Activated CD8-positive, alpha-beta T cell treated with anti-CD3 and anti-CD28 coated beads for 36 hours (primary cell): ENCODE measurements around the gene MEIOB. TPM values are rescaled to one million over a fixed set of nuclear protein-coding genes. Genes with fewer than 3 reads are reported as not detected.

Experiments
- ATAC-seq: fragments of 200-7000 bp; cut with Tn5 transposase; one replicate; pipeline ENCODE4 v1.10.0; 2021; ENCODE audit warnings: mild to moderate bottlenecking, moderate library complexity
- CTCF ChIA-PET: fragments of 350-600 bp; sonication (Branson Sonifier 250); formaldehyde crosslinking; loops from one replicate; lab custom pipeline; 2021; ENCODE audit warnings: antibody characterized with exemption; lab: Charles Lee
- POLR2A ChIA-PET: fragments of 350-600 bp; sonication (Branson Sonifier 250); formaldehyde crosslinking; loops from one replicate; lab custom pipeline; 2021; ENCODE audit warnings: antibody characterized with exemption; lab: Charles Lee
- DNase-seq: peaks from one replicate; pipeline ENCODE4 v3.0.0-alpha.2; 2020
- H3K27ac Mint-ChIP-seq: one replicate; pipeline ENCODE4 v1.8.0; 2021; ENCODE audit warnings: mild to moderate bottlenecking, mixed read lengths
- H3K27me3 Mint-ChIP-seq: one replicate; pipeline ENCODE4 v1.8.0; 2021; ENCODE audit warnings: mixed read lengths
- H3K36me3 Mint-ChIP-seq: one replicate; pipeline ENCODE4 v1.8.0; 2021; ENCODE audit warnings: low read depth, mixed read lengths
- H3K4me1 Mint-ChIP-seq: one replicate; pipeline ENCODE4 v1.8.0; 2021; ENCODE audit warnings: low read depth, mixed read lengths
- H3K4me3 Mint-ChIP-seq: one replicate; pipeline ENCODE4 v1.8.0; 2021; ENCODE audit warnings: mild to moderate bottlenecking, moderate library complexity, mixed read lengths
- H3K9me3 Mint-ChIP-seq: one replicate; pipeline ENCODE4 v1.8.0; 2021; ENCODE audit warnings: mixed read lengths
- CTCF ChIP-seq: fragments of 200-600 bp; IDR thresholded peaks from one replicate; pipeline ENCODE4 v1.8.0; 2022; ENCODE audit warnings: antibody characterized with exemption, mild to moderate bottlenecking
- intact Hi-C: fragments of 100-400 bp; cut with micrococcal nuclease; formaldehyde crosslinking; loops from one replicate; pipeline ENCODE4 v1.10.0; 2022
- total RNA-seq, 2 experiments: library from RNA; stranded (reverse); gene quantifications; one replicate each; pipeline ENCODE4 v1.2.3, GENCODE V29; 2021

MEIOB gene
- total RNA-seq, 2 experiments from 2014 or later = 0.34 to 0.40 TPM

DNA sequence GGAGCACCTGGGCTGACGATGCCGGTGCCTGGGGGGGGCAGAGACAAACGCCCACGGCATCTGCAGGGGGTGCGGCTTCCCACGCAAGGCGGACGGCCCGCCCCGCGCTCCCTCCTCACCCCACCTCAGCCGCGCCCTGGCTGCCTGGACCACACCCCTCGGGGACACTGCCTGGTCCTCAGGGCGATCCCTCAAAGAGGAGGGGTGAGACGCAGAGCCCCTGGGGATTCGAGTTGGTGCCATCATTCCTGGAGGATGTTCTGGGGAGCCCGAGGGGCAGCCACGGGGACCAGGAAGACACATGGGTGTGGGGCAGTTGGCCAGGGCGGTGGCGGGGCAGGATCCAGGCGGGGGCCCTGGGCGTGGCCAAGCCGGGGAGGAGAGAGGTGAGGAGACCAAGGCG is 82.3 kb downstream of the MEIOB start:
- ChIA-PET CTCF (no interaction called here), POLR2A (interaction anchor here (1.0 to 1.5 kb wide), 2 partner anchors 16 to 17 kb away, joined by 3 to 4 read pairs; no protein-coding TSS in a partner anchor)
- no peak for ATAC-seq
- peaks cover 7% of the 10 kb centered on the region for H3K4me1 Mint-ChIP-seq
- no peaks in the 10 kb centered on the region for H3K9me3 Mint-ChIP-seq
- H3K36me3 Mint-ChIP-seq = peaks cover 7% of the 10 kb centered on the region
- H3K4me3 Mint-ChIP-seq = no peak overlapping the region
- no peak overlapping the region for H3K27ac Mint-ChIP-seq
- H3K27me3 Mint-ChIP-seq = no peaks in the 10 kb centered on the region
- intact Hi-C loops = no loop called here
- TF ChIP-seq CTCF = no peak
- no peak for DNase-seq

DNA sequence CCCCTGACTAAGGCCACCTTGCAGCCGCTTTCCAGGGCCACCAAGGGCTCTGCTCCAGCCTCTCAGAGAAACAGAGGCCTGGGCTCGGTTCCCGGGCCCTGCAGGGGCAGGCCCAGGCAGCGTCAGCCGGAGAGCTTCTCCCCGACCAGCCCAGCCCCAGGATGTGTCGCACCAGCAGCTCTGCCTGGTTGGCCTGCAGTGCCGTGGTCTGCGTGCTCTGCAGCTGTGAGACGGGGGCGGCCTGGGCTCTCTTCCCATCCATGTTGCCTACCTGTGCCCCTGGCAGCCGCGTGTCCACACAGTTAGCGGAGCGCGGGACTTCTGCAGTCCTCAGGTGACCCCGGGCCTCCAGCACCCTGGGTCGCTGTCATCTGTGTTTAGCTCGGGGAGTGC is 83.3 kb downstream of the MEIOB start:
- no peaks in the 10 kb centered on the region for H3K27me3 Mint-ChIP-seq
- no peaks in the 10 kb centered on the region for H3K9me3 Mint-ChIP-seq
- no peak for ATAC-seq
- intact Hi-C loops = no loop called here
- H3K36me3 Mint-ChIP-seq = peaks cover 7% of the 10 kb centered on the region
- no peak overlapping the region for H3K27ac Mint-ChIP-seq
- H3K4me3 Mint-ChIP-seq = no peak overlapping the region
- POLR2A ChIA-PET = interaction anchor here (1.0 kb wide), 1 partner anchor 38 kb away, joined by 3 read pairs; the partner anchor contains the start of genes FAHD1 and HAGH
- no peak for TF ChIP-seq CTCF
- peaks cover 12% of the 10 kb centered on the region for H3K4me1 Mint-ChIP-seq
- CTCF ChIA-PET = no interaction called here
- no peak for DNase-seq

DNA sequence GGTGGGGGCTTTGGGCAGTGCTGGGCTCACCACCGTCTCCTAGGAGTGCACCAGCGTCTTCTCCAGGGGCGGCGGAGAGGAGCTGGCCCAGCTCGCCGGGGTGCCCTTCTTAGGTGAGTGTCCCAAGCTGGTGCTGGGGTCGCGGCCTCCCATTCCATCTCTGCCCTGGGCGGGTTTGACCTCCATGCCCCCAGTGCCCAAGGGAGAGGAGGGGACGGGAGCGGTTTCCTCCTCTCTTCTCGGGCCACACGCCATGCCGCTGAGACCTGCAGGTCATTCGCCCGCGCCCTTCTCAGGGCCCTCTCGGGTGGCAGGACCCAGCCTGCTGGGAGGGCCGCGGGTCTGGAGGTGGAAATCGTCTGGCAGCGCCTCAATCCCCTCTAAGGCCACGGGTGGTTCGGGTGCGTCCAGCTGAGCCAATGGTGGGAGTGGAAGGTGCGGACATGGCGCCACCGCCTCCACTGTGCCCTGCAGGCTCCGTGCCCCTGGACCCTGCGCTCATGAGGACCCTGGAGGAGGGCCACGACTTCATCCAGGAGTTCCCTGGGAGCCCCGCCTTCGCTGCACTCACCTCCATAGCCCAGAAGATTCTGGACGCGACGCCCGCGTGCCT is 83.8 kb downstream of the MEIOB start:
- intact Hi-C loops = no loop called here
- TF ChIP-seq CTCF = no peak
- no peak overlapping the region for H3K4me3 Mint-ChIP-seq
- no peak overlapping the region for H3K27ac Mint-ChIP-seq
- ChIA-PET CTCF (no interaction called here), POLR2A (interaction anchor here (0.7 to 1.0 kb wide), 2 partner anchors 39 to 50 kb away, joined by 3 read pairs; partner anchors contain the start of genes FAHD1 and HAGH)
- H3K27me3 Mint-ChIP-seq = no peaks in the 10 kb centered on the region
- peaks cover 17% of the 10 kb centered on the region for H3K4me1 Mint-ChIP-seq
- peaks cover 7% of the 10 kb centered on the region for H3K36me3 Mint-ChIP-seq
- DNase-seq (no peak), ATAC-seq (no peak)
- no peaks in the 10 kb centered on the region for H3K9me3 Mint-ChIP-seq

GRCh38 chr16:1787322-1788094 is 84.5 kb downstream of the MEIOB start:
- no peaks in the 10 kb centered on the region for H3K9me3 Mint-ChIP-seq
- no peak for TF ChIP-seq CTCF
- intact Hi-C loops = no loop called here
- no peak for ATAC-seq
- H3K27me3 Mint-ChIP-seq = no peaks in the 10 kb centered on the region
- ChIA-PET CTCF (no interaction called here), POLR2A (interaction anchor here (0.7 to 1.0 kb wide), 2 partner anchors 40 to 51 kb away, joined by 3 read pairs; partner anchors contain the start of genes FAHD1 and HAGH)
- no peak overlapping the region for H3K4me3 Mint-ChIP-seq
- H3K36me3 Mint-ChIP-seq = peaks cover 7% of the 10 kb centered on the region
- no peak overlapping the region for H3K27ac Mint-ChIP-seq
- H3K4me1 Mint-ChIP-seq = peaks cover 17% of the 10 kb centered on the region
- no peak for DNase-seq

DNA sequence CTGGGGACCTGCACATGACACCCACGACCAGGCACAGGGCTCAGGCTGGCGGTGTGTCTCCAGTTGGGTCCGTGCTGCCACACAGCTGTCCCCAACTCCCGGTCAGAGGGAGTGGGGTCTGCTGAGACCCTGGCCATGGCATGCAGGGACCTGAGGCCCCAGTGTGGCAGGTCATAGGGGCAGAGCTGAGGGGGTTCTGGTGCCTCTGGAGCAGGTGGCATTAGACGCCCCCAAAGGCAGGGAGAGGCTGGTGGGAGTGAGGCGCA is 85.0 kb downstream of the MEIOB start:
- Mint-ChIP-seq H3K27ac (no peak overlapping the region), H3K4me3 (no peak overlapping the region), H3K27me3 (no peaks in the 10 kb centered on the region), H3K36me3 (peaks cover 7% of the 10 kb centered on the region), H3K4me1 (peaks cover 17% of the 10 kb centered on the region), H3K9me3 (no peaks in the 10 kb centered on the region)
- no peak for ATAC-seq
- no peak for DNase-seq
- intact Hi-C loops = no loop called here
- POLR2A ChIA-PET = no interaction called here
- CTCF ChIA-PET = no interaction called here
- no peak for TF ChIP-seq CTCF
